AG08396 (cell line): ENCODE results near the gene CAMK1D.

Source experiments
- DNase-seq: peaks from one replicate; pipeline ENCODE4 v3.0.0; 2012; ENCODE audit warnings: low spot score, mixed read lengths

The CAMK1D gene

GRCh38 chr10:12629767-12630165 lies 280.4 kb downstream of the CAMK1D start:
- DNase-seq: no peak

GRCh38 chr10:12631216-12631615 lies 281.9 kb downstream of the CAMK1D start:
- no peak for DNase-seq

GRCh38 chr10:12631787-12632562 lies 282.6 kb downstream of the CAMK1D start:
- no peak for DNase-seq

GRCh38 chr10:12633776-12634620 lies 284.7 kb downstream of the CAMK1D start:
- DNase-seq: no peak

- DNase-seq: no peak
Observed at GRCh38 chr10:12634621-12634931, 285.2 kb downstream of the CAMK1D start.

- no peak for DNase-seq
Observed at GRCh38 chr10:12635127-12635541, 285.8 kb downstream of the CAMK1D start.

GRCh38 chr10:12636571-12636970 lies 287.2 kb downstream of the CAMK1D start:
- no peak for DNase-seq

- no peak for DNase-seq
Observed at GRCh38 chr10:12637649-12638048, 288.3 kb downstream of the CAMK1D start.

GRCh38 chr10:12638103-12638502 lies 288.8 kb downstream of the CAMK1D start:
- DNase-seq: no peak

- DNase-seq: no peak
Observed at GRCh38 chr10:12638781-12639180, 289.4 kb downstream of the CAMK1D start.

- DNase-seq: no peak
Observed at GRCh38 chr10:12639996-12640944, 290.9 kb downstream of the CAMK1D start.

- DNase-seq: no peak
Observed at GRCh38 chr10:12642036-12642435, 292.7 kb downstream of the CAMK1D start.

GRCh38 chr10:12643279-12643678 lies 293.9 kb downstream of the CAMK1D start:
- no peak for DNase-seq

- no peak for DNase-seq
Observed at GRCh38 chr10:12644380-12645144, 295.2 kb downstream of the CAMK1D start.

- DNase-seq: no peak
Observed at GRCh38 chr10:12645449-12645848, 296.1 kb downstream of the CAMK1D start.

GRCh38 chr10:12649012-12649584 lies 299.8 kb downstream of the CAMK1D start:
- no peak for DNase-seq

- DNase-seq: no peak
Observed at GRCh38 chr10:12650122-12650521, 300.8 kb downstream of the CAMK1D start.

GRCh38 chr10:12650538-12651298 lies 301.4 kb downstream of the CAMK1D start:
- no peak for DNase-seq

GRCh38 chr10:12655940-12656339 lies 306.6 kb downstream of the CAMK1D start:
- DNase-seq: no peak

- peak; percentile 54 for DNase-seq
Observed at GRCh38 chr10:12656518-12657142, 307.3 kb downstream of the CAMK1D start.
